ENCODE data around the gene AQP2.
"Not testable (repeated sequence)": the region's sequence is repeated elsewhere in the genome, so short reads cannot be mapped to it uniquely, and the experiment has no call there.

AQP2 gene

DNA sequence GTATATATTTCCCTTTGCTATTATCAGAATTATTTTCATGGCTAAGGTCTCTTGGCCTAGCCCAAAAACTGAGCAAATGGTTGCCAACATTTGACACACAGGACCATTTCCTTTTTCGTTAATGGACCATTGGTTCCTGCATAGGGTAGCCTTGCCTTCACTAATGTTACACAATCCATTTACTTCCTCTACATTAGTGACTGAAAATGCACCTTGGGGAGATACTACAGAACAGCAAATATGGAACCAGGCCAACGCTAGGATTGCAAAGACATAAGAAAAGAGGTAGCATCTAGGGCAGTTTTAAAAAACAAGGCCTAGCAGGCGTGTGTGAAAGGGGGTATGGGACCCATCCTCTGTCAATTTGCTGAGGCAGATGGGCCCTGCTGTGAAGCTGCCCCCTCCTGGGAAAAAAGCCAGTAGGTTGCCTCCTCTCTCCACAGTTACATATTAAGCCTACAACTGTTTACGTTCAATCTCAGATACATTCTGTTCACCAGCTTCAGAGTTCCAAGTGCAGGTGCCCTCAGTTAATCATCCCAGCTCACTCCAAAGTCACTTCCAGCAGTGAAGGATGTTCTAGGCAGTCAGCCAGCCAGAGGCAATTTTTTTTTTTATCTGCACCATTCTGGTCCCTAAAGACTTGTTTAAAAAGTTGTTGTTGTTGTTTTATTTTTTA, 37.2 kb downstream of the AQP2 start:
- no peak for DNase-seq (ENCODE audit: low spot score)

DNA sequence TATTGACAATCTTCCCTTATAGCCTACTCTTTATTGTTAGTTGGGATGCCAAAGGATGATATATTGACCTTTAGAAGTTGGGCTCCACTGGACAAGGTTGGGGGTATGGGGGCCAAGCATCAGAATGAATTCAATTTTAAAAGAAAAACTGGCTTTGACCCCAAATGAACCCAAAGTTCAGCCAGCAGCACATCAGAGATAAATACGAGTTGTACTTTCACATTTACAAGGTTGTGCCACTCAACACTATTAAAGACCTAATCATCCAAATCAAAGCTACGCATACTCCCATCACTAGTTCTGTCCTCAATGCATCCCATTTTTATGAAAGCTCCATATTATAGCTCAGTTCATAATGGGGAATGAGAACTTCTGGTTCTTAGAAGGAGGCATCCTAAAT, 38.9 kb downstream of the AQP2 start:
- not testable (repeated sequence) for DNase-seq (ENCODE audit: low spot score)

DNA sequence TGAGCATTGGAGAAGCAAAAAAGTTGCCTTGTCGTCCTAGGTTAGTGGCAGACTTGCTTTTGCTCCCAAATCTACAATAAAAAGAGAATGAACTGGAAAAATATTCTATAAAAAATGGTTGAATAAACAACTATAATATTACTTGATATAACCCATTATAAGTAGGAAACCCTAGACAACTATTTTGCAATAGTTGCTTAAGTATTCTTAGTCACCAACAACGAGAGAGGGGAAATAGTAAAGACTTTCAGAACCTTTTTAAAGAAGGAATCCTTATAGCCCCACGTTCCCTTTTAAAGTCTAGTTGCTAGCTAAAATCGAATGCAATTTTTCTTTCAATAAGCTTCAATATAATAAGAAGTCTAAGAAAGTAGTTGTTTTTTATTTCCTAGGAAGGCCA, 39.7 kb downstream of the AQP2 start:
- DNase-seq (ENCODE audit: low spot score), result no peak

DNA sequence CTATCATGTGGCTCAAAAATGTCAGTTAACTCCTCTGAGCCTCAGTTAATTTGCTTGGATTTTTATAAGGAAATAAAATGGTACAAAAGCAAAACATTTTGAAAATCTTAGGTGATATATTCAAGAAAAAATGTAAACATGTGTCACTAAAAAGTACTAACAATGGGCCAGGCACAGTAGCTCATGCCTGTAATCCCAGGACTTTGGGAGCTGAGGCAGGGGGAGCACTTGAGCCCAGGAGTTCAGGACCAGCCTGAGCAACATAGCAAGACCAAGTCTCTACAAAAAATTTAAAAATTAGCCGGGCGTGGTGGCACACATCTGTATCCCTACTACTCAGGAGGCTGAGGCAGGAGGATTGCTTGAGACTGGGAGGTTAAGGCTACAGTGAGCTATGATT, 47.9 kb downstream of the AQP2 start:
- DNase-seq (ENCODE audit: low spot score), result no peak

DNA sequence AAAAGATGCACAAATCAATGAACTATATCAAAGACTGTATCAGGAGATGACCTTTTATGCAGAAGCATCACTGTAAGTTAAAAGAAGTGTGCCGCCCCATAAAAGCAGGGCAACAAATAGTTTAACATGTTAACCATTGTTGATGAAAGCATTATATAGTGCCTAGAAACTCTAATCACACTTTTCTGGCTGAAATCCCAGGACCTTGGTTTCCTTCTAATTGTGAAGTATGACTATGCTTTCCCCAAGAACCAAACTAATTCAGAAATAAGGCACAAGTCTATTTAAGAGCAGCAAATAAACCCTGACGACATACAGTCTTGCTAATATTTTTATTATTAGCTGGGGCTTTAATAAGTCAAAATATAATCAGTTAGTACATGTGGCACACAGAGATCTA, 53.1 kb downstream of the AQP2 start:
- no peak for DNase-seq (ENCODE audit: low spot score)

DNA sequence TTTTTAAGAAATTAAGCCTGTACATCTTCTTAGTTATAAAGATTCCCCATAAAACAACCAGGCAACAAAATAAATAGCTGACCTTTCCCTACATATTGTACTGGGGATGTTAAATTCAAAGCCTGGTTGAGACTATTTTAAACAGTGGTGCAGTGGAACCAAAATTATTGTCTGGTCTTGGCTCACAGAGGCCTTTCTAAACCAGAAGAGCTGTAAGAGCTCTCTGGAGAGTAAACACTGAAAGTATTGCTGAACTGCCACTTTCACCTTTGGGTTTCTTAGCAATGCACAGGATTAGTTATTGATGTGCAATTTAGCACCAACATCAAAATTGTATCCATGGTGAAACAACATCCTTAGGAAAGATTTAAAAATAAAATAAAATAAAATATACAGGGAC, 54.2 kb downstream of the AQP2 start:
- DNase-seq (ENCODE audit: low spot score), result no peak

DNA sequence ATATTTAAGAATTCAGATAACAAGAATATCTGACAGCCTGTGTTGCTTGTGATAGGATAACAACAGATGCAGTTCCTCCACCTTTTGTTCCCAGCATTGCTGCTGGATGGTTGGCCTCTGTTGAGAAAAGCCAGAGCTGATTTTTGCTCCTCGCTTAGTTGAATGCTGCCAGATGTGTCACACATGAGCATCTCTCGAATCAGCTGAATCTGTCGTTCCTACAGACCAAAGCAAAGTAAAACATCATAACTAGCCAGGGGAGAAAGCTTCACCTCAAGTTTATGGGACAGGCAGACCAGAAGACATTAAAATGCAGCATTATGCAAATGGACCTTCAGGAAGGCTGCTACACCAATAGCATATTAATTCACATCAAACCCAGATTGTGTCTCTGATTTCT, 54.6 kb downstream of the AQP2 start:
- DNase-seq (ENCODE audit: low spot score), result no peak

DNA sequence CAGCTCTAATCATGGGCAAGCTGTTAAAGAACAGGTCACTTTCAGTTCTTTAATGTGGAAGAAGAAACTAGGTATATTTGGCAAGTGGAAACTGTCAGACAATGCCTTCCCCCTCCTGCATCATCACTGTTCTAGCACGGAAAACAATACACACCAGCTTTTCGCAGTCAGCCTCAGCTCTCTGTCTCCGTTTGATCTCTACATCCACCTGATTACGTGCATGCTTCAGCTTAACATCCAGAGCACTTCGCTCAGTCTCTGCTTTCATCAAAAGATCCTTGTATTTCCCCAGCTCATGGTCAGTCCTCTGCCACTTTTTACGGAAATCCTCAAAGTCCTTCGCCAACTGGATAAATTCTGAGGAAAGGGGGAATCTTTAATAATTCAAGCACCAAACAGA, 55.7 kb downstream of the AQP2 start:
- DNase-seq (ENCODE audit: low spot score), result no peak

DNA sequence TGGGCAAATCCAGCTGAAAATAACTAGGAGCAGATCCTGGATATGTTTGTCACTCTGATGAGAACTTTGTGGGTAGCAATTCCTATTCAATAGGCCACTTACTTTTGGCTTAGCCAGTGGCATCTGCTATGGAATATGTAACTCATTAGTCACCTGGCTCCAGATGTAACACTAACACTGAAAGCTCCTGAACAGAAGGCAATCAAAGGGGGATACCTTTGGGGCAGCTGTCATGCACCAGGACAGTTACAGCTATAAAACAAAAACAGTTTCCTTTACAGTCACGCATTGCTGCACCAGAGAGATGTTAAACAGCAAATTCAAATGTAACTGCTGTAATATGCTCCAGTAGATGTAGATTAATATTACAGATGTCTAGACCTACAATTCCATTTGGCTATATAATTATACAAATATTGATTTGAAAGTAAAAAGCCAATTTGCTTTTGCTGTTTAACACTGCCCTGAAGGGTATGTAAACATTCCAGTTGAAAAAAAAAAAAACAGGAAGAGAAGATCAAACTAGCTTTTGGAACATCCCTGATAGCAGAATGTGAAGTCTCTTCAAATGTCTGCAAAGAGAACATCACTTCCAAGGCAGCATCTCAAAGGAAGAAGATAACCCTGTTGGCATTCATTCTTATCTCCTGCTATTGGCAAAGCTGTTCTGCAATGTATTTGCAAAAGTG, 56.4 kb downstream of the AQP2 start:
- no peak for DNase-seq (ENCODE audit: low spot score)

All from HuH-7 (cell line).